KOPT-K1 (cell line): Measurements from ENCODE around the gene NDST4.

Experiments used
- H3K27ac ChIP-seq: fragments of 200-600 bp; sonication (generic); 2 replicates; pipeline ENCODE4 v1.5.1; 2016; ENCODE audit warnings: antibody characterized with exemption, mild to moderate bottlenecking, low read depth, low read length; ENCODE audit not compliant: poor library complexity, severe bottlenecking
- H3K36me3 ChIP-seq: fragments of 200-600 bp; sonication (generic); 2 replicates; pipeline ENCODE4 v1.5.1; 2017; ENCODE audit warnings: antibody characterized with exemption, mild to moderate bottlenecking, low read length, moderate library complexity; ENCODE audit not compliant: insufficient read depth
- H3K9me3 ChIP-seq: fragments of 200-600 bp; sonication (generic); 2 replicates; pipeline ENCODE4 v1.5.1; 2017; ENCODE audit warnings: antibody characterized with exemption, low read length, mild to moderate bottlenecking; ENCODE audit not compliant: insufficient read depth, poor library complexity, severe bottlenecking

Gene NDST4

DNA sequence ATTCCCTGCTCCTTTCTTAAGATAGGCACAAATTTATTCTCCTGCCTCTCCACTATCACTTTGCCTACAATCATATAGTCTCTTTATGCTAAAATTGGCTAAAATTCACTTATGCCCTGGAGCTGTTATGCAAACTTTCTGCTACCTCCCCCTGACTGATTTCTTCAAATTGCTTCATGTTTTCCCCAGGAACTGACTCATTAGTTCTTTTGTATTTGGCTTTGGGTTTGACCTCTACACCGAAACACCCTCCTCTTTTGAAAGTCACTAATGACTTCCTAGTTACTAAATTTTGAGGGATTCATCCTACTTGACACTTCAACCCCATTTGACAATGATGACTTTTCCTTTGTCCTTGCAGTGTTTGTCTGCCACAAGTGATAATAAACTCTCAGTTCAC, 222.6 kb downstream of the NDST4 start:
- Histone ChIP-seq H3K36me3 (no peaks in the 10 kb centered on the region), H3K27ac (no peak overlapping the region), H3K9me3 (no peaks in the 10 kb centered on the region)

DNA sequence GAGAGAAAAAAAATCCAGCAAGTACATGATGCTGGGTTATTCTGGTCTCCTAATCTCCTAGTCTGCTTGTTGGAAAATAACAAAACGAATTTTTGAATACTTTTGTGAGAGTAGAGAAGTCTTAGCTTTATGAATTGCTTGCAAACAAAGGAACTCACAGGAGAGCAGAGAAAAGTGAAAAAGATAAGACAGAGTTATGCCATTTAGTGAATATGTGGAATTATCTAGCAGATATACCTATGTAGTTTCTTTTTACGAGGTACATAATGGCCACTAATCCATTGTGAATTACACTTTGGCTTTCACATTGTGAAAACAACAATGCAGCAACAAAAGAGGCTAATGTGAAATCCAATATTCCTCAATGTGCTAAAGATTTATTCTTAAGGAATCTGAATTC, 226.7 kb downstream of the NDST4 start:
- H3K36me3 ChIP-seq, result no peaks in the 10 kb centered on the region
- no peaks in the 10 kb centered on the region for H3K9me3 ChIP-seq
- no peak overlapping the region for H3K27ac ChIP-seq

- Histone ChIP-seq H3K9me3 (no peaks in the 10 kb centered on the region), H3K27ac (no peak overlapping the region), H3K36me3 (no peaks in the 10 kb centered on the region)
Measured at GRCh38 chr4:114883641-114884040, 229.8 kb downstream of the NDST4 start.

DNA sequence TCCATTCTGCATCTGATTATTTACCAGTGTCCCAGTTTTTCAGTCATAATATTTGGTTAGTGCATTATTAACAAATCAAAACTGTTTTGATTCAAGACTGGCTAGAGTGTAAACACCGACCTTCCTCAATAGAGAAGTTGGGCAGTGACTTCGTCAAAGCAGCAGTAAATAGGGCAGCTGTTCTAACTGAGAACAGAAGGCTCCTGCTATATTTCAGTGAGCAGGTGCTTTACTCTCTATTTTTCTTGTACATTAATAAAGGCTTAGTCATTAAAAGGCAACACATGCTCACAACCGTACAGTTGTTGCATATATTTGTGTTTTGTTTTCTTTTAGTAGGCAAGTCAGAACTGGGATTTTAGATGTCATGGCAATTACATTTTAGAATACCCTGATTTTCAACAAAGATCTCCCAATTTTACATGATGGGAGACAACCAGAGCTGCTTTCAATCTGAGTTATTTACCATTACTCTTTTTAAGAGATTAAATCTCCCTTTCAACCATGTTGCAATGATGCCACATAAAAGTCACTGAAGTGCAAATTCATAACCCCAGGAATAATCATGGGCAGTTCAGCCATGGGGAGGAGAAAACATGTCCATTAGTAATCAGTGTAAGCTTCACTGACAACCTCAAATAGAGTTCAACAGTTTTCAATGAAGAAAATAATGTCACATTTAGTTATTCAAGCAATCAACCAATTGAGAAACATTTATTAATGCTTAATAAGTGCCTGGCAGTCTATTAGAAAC, 233.3 kb downstream of the NDST4 start:
- no peaks in the 10 kb centered on the region for H3K9me3 ChIP-seq
- H3K36me3 ChIP-seq, result no peaks in the 10 kb centered on the region
- H3K27ac ChIP-seq, result no peak overlapping the region

GRCh38 chr4:114875630-114876029, 237.8 kb downstream of the NDST4 start:
- Histone ChIP-seq H3K27ac (no peak overlapping the region), H3K36me3 (no peaks in the 10 kb centered on the region), H3K9me3 (no peaks in the 10 kb centered on the region)

DNA sequence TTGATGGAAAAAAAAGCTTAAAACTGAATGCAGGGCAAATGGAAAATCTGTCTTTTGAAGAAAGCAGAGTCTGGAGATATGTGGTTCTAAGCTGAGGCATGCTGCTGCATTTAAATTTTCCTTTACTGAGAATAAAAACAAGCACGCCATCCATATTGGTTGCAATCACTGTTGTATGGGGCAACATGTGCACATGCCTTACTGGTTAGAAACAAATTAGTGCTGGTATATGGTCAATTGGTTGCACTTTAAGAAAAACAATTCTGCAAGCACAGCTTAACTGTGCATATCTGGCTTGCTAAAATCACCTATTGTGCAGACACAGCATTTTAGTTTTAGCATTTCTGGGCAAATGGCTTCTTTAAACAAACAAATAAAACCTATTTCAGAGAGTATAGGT, 239.1 kb downstream of the NDST4 start:
- Histone ChIP-seq H3K36me3 (no peaks in the 10 kb centered on the region), H3K27ac (no peak overlapping the region), H3K9me3 (no peaks in the 10 kb centered on the region)

GRCh38 chr4:114870987-114871386, 242.4 kb downstream of the NDST4 start:
- H3K27ac ChIP-seq, result no peak overlapping the region
- no peaks in the 10 kb centered on the region for H3K36me3 ChIP-seq
- no peaks in the 10 kb centered on the region for H3K9me3 ChIP-seq

- no peak overlapping the region for H3K27ac ChIP-seq
- no peaks in the 10 kb centered on the region for H3K36me3 ChIP-seq
- no peaks in the 10 kb centered on the region for H3K9me3 ChIP-seq
Measured at GRCh38 chr4:114866901-114867670, 246.3 kb downstream of the NDST4 start.

- Histone ChIP-seq H3K9me3 (no peaks in the 10 kb centered on the region), H3K27ac (no peak overlapping the region), H3K36me3 (no peaks in the 10 kb centered on the region)
Measured at GRCh38 chr4:114864060-114864459, 249.4 kb downstream of the NDST4 start.

GRCh38 chr4:114860786-114861185, 252.6 kb downstream of the NDST4 start:
- no peak overlapping the region for H3K27ac ChIP-seq
- no peaks in the 10 kb centered on the region for H3K9me3 ChIP-seq
- H3K36me3 ChIP-seq, result no peaks in the 10 kb centered on the region

DNA sequence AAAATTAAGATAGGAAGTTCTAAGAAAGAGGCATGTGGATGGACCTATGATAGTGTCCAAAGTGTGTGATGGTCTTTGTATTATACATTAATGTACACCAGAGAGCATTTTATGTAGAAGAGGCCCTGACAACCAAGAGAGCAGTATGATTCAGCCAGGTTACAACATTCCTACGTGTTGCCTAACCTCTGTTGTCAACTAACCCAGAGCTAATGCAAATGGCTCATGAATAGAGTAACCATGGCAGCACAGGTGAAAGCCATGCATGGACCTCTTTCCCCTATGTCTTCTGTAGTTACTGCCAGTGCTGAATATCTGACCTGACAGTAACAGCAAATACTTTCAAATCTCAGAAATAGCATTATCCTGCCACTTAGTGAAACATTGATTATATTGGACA, 255.6 kb downstream of the NDST4 start:
- H3K9me3 ChIP-seq, result no peaks in the 10 kb centered on the region
- H3K36me3 ChIP-seq, result no peaks in the 10 kb centered on the region
- no peak overlapping the region for H3K27ac ChIP-seq

DNA sequence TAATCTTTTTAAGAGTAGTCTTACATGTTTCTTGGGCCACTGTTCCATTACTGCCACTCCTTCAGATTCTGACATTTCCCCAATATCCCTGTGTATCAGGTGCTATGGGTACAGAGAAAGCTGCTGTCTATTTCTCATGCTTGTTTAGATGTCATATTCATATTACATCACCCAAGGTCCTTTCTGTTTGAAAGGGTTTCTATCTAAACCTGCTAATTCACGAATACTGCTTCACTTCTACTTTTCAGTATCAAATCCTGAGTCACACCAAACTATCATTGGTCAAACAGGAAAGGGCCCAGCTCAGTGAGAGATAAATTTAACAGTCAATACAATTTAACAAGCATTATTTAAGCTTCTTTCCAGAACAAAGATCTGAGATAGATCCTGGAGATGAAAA, 273.4 kb downstream of the NDST4 start:
- Histone ChIP-seq H3K36me3 (no peaks in the 10 kb centered on the region), H3K27ac (no peak overlapping the region), H3K9me3 (no peaks in the 10 kb centered on the region)

- H3K36me3 ChIP-seq, result no peaks in the 10 kb centered on the region
- no peak overlapping the region for H3K27ac ChIP-seq
- H3K9me3 ChIP-seq, result no peaks in the 10 kb centered on the region
Measured at GRCh38 chr4:114830628-114831027, 282.8 kb downstream of the NDST4 start.

DNA sequence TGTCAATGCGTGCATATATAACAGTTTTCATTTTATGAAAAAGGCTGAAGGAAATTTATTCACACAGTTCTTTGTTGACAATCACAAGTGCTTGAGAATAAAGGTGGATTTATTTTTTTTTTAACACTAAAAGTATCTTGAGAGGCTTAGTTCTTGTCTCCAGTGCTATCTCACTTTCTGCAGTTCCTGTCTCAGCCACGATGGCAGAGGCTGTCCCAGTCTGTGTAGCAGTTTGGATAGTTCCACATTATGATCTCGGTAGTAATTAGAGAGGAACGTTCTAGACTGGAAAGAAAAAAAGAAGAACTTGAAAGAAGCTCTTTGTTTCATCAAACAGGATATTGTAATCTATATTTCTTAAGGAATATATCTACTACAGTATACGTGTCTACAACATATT, 285.8 kb downstream of the NDST4 start:
- H3K27ac ChIP-seq, result no peak overlapping the region
- no peaks in the 10 kb centered on the region for H3K36me3 ChIP-seq
- no peaks in the 10 kb centered on the region for H3K9me3 ChIP-seq

GRCh38 chr4:114815760-114816159, 297.7 kb downstream of the NDST4 start:
- H3K36me3 ChIP-seq, result no peaks in the 10 kb centered on the region
- H3K9me3 ChIP-seq, result no peaks in the 10 kb centered on the region
- H3K27ac ChIP-seq, result no peak overlapping the region

GRCh38 chr4:114813961-114814360, 299.5 kb downstream of the NDST4 start:
- no peaks in the 10 kb centered on the region for H3K9me3 ChIP-seq
- H3K36me3 ChIP-seq, result no peaks in the 10 kb centered on the region
- H3K27ac ChIP-seq, result no peak overlapping the region
